NCI-H1694 treated with DMSO at 0.1 percent for 48 hours (cell line): ENCODE data around the gene PET100.
"Not testable (repeated sequence)": the region's sequence is repeated elsewhere in the genome, so short reads cannot be mapped to it uniquely, and the experiment has no call there.

ENCODE experiments used
- DNase-seq: peaks from one replicate; lab custom pipeline; 2025; lab: John Stamatoyannopoulos, UW

PET100 gene

GRCh38 chr19:7633698-7634097 lies 4.1 kb downstream of the PET100 start, which contains the start of gene PCP2:
Gene PCP2 (minus strand): TSS chr19:7633719. CDS start chr19:7633457, 262 bp downstream.
- no peak for DNase-seq

GRCh38 chr19:7635670-7636069 lies 6.1 kb downstream of the PET100 start:
- no peak for DNase-seq

GRCh38 chr19:7636317-7636690 lies 6.7 kb downstream of the PET100 start:
- DNase-seq, result no peak

- DNase-seq, result no peak
Measured at GRCh38 chr19:7636691-7637373, 7.2 kb downstream of the PET100 start, which contains the start of gene STXBP2. Gene STXBP2 (plus strand): TSS chr19:7637110. CDS start chr19:7637150, 40 bp downstream.

- no peak for DNase-seq
Measured at GRCh38 chr19:7637374-7638256, 8.0 kb downstream of the PET100 start.

GRCh38 chr19:7638802-7639465 lies 9.3 kb downstream of the PET100 start:
- DNase-seq, result no peak

- DNase-seq, result no peak
Measured at GRCh38 chr19:7639863-7640348, 10.3 kb downstream of the PET100 start.

GRCh38 chr19:7640803-7641202 lies 11.2 kb downstream of the PET100 start:
- no peak for DNase-seq

- DNase-seq, result no peak
Measured at GRCh38 chr19:7641290-7642276, 12.0 kb downstream of the PET100 start.

GRCh38 chr19:7642295-7643030 lies 12.9 kb downstream of the PET100 start:
- no peak for DNase-seq

- no peak for DNase-seq
Measured at GRCh38 chr19:7643031-7643415, 13.4 kb downstream of the PET100 start.

- DNase-seq, result not testable (repeated sequence)
Measured at GRCh38 chr19:7643629-7644549, 14.3 kb downstream of the PET100 start.

GRCh38 chr19:7644550-7644877 lies 14.9 kb downstream of the PET100 start:
- DNase-seq, result no peak

GRCh38 chr19:7645163-7645562 lies 15.6 kb downstream of the PET100 start:
- no peak for DNase-seq

- no peak for DNase-seq
Measured at GRCh38 chr19:7645656-7646425, 16.2 kb downstream of the PET100 start.

GRCh38 chr19:7646426-7646700 lies 16.8 kb downstream of the PET100 start:
- DNase-seq, result no peak

- DNase-seq, result no peak
Measured at GRCh38 chr19:7647156-7647555, 17.6 kb downstream of the PET100 start.

GRCh38 chr19:7648265-7649014 lies 18.8 kb downstream of the PET100 start:
- DNase-seq, result no peak
